Stimulated activated CD8-positive, alpha-beta memory T cell treated with anti-CD3 and anti-CD28 coated beads, Interleukin-4, amount 100 ng/mL, for 48 hours (primary cell): Measurements from ENCODE around the gene TK2.
A peak's percentile ranks its signal among the peaks of the same experiment; 100 is the strongest.
"Not testable (repeated sequence)": the region's sequence is repeated elsewhere in the genome, so short reads cannot be mapped to it uniquely, and the experiment has no call there.

Experiments
- DNase-seq: peaks from one replicate; pipeline ENCODE4 v3.0.0-alpha.2; 2020

The TK2 gene

DNA sequence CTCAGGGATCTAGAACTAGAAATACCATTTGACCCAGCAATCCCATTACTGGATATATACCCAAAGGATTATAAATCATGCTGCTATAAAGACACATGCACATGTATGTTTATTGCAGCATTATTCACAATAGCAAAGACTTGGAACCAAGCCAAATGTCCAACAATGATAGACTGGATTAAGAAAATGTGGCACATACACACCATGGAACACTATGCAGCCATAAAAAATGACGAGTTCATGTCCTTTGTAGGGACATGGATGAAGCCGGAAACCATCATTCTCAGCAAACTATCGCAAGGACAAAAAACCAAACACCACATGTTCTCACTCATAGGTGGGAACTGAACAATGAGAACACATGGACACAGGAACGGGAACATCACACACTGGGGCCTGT lies 48.4 kb downstream of the TK2 start:
- DNase-seq: not testable (repeated sequence)

DNA sequence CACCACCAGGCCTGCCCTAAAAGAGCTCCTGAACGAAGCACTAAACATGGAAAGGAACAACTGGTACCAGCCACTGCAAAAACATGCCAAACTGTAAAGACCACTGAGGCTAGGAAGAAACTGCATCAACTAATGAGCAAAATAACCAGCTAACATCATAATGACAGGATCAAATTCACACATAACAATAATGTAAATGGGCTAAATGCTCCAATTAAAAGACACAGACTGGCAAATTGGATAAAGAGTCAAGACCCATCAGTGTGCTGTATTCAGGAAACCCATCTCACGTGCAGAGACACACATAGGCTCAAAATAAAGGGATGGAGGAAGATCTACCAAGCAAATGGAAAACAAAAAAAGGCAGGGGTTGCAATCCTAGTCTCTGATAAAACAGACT lies 52.0 kb downstream of the TK2 start:
- DNase-seq: not testable (repeated sequence)

DNA sequence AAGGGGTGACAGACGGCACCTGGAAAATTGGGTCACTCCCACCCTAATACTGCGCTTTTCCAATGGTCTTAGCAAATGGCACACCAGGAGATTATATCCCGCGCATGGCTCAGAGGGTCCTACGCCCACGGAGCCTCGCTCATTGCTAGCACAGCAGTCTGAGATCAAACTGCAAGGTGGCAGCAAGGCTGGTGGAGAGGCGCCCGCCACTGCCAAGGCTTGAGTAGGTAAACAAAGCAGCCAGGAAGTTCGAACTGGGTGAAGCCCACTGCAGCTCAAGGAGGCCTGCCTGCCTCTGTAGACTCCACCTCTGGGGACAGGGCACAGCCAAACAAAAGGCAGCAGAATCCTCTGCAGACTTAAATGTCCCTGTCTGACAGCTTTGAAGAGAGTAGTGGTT lies 53.7 kb downstream of the TK2 start:
- DNase-seq: not testable (repeated sequence)

DNA sequence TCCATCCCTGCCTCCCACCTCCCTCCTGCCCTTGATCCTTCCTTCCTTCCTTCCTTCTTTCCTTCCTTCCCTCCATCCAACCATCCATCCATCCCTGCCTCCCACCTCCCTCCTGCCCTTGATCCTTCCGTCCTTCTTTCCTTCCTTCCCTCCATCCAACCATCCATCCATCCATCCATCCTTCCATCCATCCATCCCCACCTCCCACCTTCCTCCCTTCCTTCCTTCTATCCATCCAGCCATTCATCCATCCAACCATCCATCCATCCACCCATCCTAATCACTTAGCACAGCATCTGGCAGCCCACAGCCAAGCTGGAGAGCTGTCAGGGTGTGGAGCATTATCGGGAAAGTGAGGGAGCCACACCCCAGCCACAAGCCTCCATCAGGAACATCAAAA lies 54.5 kb downstream of the TK2 start:
- no peak for DNase-seq

DNA sequence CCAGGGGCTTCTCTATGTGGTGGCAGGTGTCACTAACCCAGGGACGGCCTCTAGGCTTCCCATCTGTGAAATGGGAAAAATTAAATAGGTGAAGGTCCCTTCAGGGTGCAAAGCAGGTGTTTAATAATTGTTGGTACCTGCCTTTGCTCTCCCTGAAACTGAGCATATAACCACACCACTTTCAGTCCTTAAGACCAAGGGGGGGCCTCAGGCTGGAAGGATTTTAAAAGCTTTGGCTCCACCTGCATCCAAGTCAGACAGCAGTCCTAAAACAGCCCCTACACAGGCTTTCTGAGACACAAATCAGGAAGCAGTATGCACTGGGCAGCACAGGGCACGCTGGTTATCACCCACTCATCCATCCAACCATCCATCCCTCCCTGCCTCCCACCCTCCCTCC lies 55.0 kb downstream of the TK2 start:
- DNase-seq: no peak

DNA sequence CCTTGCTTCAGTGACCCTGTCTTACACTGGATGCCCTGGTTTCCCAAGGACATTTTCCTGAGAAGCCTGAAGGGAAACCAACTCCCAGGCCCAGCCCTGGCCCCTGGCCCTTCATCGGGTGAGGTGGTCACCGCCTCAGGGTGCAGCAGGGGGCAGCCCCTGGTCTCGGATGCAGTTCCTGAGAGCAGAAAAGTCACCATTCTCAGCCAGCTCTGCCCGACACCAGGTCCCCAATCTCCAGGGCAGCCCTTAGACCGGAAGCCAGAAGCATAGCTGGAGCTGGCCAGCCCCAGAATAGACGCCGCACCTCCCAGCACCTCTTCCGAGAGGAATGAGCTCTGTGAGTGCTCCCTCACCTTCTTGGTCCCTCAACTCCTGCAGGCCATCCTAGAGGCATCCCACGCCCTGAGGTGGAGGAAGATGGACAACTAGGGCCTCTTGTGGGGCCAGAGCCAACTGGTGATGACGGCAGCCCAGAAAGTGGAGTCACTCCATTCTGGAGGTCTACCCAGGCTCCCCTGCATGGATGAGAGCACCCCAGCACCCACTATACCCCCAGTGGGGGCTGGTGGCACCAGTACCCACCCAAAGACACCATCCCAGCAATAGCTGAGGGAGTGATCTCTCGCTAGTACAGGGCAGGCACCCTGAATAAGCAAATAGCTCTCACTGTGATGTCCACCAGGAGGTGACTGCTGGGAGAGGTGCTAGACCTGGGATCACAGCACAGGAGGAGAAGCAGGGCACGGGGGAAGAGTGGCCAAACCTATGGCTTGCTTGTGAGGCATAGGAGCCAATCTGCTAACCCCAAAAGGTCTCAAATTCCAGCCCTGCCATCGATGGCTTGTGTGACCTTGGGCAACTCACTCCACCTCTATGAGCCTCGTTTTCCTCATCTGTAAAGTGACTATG lies 56.2 kb downstream of the TK2 start:
- peak; percentile 18 for DNase-seq

DNA sequence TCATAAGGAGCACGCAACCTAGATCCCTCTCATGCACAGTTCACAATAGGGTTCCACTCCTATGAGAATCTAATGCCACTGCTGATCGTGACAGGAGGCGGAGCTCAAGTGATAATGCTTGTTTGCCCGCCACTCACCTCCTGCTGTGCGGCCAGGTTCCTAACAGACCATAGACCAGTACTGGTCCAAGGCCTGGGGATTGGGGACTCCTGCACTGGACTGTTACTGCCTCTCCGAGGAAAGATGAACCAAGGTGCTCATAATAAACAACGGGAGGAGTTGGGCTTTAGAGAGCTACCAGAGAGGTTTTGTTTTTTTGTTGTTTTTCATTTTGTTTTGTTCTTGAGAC lies 58.2 kb downstream of the TK2 start:
- DNase-seq: peak; percentile 21

DNA sequence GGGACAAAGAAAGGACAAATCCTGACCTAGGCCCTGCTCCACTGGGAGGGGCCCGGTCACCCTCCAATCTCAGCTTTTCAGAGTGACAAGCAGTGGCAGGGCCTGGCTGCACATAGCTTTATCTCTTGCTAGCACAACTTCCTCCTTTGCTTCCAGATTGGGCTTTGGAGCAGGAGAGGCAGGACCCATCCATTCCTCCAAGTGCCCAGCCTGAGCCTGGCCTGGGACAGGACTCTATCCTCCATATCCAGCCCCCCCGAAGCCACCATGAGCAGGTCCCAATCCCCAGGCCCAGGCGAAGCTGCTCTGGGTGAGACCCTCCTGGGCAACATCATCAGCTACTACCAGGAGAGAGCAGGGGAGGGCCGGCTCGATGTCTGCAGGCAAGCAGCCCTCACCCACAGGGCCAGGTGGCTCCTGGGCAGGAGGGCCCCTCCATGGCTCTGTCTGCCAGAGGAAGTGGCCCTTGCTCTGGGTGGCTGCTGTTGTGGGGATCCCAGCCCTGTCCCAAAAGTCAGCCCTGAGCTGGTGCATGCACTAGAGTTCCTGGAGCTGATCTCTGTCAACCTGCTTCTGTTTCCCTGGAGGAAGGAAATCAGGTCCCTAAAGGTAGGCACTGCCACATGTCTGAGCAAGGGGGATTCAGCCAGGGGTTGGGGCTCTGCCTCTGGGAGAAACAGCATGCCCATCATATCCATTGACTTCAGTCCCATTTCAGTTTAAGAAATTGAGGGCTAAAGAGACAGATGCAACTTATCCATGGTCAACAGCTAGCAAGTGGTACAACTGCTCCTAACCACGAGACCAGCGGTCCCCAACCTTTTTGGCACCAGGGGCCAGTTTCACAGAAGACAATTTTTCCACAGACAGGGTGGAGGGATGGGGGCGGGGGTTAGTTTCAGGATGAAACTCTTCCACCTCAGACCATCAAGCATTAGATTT lies 58.9 kb downstream of the TK2 start:
- peak; percentile 17 for DNase-seq

DNA sequence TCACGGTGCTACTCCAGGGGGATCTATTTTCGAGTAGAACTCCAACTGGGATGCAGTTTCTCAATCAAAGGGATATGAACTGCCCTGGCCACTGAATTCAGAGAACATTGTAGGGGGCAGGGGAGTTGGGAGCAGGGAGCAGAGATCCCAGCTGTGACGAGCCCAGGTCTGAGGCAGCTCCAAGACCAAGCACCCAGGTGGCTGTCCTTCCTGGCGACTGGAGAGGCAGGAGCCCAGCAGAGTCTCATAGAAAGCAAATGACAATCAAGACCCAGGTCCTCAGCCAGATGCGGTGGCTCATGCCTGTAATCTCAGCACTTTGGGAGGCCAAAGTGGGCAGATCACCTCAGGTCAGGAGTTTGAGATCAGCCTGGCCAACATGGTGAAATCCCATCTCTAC lies 60.1 kb downstream of the TK2 start:
- no peak for DNase-seq

DNA sequence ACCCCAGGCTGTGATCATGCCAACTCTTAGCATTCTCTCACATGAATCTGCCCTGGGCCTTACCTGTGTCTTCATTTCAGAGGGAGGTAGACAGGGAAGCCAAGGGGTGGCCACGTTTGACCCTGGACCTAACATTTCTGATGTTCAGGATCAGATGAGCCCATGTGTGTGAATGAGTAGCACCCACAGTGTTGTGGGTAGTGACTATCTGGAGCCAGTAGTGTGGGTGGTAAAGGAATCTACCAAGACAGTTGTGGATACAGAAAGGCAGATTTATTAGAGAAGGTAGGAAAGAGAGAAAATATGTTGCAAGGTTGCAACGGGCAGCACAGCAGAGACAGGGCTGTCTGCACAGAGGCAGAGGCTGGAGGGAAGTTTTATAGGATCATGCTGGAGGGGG lies 60.5 kb downstream of the TK2 start:
- DNase-seq: no peak

DNA sequence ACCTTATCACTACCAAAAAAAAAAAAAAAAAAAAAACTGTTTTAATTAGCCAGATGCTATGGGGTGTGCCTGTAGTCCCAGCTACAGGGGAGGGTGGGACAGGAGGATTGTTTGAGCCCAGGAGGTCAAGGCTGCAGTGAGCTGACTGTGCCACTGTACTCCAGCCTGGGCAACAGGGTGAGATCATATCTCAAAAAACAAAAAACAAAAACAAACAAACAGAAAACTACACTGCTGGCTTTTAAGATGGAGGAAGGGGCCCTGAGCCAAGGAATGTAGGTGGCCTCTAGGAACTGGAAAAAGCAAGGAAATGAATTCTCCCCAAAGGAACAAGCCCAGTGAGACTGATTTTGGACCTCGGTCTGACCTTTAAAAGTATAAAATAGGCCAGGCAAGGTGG lies 61.4 kb downstream of the TK2 start:
- no peak for DNase-seq

DNA sequence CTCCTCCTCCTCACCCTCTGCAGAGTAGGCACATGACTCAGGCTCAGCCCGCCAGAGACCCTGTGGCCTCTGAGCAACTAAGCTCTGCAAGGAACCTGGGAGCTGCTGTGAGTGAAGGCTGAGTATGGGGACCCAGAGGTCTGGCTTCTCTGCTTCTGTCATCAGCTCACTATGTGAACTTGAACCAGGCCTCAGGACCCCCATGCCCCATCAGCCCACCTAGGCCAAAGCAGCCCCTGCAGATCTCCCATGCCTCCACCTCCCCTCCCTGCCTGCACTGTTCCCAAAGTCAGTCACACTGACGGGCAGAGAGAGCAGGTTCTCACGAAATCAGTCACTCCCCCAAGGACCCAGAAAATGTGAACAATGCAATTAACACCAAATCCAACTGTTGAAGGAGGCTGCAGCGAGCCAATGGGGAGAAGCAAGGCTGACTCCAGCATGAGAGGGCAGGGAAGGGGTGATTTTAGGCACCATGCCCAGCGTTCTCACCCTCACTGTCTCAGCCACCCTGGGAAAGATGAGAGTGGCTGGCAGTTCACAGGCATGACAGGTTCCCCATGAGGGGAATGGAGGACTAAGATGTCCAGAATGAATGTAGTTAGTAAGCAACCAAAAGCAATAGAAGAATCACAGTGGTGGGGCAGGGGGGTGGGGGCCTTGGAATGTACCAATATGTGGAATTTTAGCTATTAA lies 62.2 kb downstream of the TK2 start:
- DNase-seq: no peak

DNA sequence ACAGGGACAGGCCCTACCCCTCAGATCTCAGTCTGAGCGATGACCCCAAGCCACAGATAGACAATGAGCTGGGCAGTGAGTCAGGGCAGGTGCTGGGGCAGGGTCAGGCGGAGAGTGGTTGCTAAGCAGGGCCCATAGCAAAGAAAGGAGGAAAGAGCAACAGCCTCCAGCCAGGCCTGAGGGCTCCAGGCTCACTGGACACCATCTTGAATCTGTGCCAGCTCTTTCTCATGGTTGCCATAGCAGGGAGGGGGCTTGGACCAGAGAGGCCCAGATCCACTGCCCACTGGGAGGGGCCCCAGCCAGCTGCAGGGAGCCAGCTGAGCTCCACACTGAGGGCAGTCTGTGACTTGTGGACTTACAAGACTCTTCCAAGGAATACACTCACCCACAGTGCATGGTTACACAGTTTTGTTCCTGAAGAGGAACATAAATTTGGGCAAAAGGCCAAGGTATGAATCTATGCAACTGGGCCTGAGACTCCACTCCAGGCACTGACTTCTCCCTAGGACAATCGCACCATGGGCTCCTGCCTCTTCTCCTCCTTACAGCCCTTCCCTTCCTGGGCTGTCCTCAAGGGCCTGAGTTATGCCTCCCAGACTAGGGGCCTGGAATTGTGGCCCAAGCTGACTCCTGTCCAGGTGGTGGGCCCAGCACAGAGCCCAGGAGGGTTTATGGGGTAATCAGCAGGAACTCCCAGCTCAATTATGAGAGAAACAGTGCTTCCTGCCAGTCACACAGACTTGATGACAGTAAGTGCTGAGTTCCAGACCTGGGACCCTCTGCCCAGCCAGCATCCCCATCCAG lies 62.9 kb downstream of the TK2 start:
- no peak for DNase-seq

DNA sequence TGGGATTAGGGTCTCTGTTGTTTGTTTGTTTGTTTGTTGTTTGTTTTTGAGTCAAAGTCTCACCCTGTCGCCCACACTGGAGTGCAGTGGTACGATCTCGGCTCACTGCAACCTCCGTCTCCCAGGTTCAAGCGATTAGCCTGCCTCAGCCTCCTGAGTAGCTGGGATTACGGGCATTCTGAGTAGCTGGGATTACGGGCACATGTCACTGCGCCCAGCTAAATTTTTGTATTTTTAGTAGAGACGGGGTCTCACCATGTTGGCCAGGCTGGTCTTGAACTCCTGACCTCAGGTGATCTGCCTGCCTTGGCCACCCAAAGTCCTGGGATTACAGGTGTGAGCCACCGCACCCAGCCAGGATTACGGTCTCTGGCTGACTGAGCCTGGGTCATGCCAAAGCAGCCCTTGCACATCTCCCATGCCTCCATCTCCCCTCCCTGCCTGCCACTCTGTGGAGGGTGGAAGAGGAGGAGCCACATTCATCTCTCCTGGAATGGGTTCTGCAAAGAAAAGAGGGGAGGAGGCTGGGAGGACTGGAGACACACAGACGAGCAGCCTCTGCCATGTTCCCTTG lies 63.6 kb downstream of the TK2 start:
- no peak for DNase-seq

DNA sequence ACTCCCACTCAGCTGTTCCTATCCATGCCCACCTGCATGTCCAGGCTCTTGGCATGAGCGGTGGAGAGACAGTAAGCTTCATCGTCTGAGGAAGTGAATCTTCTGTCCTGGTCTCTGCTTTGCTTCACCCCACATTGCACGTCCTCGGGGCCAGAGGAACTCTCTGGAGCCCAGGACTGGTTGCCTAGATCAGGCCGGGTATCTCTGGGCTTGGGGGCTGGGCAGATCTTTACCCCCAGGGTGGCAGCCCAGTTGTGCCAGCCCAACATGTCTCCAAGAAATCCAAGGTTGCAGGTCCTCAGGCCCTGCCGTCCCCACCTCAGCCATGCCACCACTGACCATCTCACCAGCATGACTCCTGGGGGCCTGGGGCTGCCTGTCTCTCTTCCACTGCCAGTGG lies 64.5 kb downstream of the TK2 start:
- DNase-seq: no peak

DNA sequence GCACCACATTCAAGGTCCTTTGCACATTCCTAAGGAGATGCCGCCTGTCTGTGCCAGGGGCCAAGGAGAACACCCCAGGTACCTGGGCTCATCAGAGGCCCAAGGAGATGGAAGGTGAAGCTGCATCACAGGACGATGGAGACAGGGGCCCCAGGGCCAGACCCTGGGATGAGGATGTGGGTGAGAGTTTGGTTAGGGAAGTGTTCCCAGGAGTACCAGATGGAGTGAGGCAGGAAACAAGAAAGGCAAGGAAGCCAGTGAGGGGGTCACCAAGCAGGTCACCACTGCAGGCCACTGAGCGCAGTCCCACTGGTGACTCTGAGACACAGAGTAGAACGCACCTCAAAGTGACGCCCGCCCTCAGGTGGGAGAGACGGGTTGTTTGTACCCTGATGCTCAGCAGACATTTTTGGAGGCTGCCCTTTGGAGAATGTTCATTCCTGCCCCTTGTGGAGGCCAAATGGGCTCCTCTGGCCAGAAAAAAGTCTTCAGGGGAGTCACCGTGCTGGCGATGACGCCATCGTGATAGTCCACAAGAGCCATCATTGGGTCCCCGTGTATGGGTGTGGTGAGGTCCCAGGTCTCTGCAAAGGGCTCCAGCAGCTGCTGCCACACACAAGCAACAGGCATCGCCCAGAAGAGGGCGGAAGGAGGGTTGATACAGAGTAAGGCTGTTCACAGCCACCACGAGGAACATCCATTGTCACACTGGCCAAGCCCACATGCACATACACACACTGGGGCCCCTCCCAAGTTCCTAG lies 65.3 kb downstream of the TK2 start:
- DNase-seq: no peak

DNA sequence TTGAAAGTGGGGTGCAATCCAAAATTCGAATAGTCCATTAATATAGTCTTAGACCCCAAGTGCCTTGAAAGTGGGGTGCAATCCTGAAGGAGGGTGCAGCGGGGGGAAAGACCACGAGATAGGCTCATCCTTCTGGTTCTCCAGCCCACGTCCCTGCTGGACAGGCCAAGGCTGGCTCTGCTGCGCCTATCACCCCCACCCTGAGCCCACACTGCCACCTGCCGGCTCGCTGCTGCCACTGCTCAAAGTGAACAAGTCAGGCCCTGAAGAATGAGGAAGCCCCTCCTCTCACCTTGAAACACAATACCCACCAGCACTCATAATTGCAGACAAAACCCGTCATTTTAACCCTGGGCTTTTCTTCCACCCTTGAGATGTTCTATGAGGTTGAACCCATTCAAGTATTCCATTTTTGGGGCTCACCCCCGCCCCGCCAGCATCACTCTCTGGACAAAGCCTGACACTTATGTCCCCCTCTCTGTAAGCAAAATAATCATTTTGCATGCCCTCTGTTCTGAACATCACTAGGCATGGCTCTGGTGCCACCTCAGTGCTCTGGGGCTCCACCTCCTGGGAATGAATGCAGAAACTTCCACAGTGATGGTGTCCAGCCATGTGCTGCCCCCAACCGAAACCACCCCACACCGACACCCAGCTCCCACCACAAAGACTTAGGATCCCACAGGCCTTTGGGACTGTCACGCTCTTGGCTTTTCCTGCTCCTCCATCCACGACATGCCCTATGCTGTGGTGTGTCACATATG lies 66.1 kb downstream of the TK2 start:
- peak; percentile 87 for DNase-seq

DNA sequence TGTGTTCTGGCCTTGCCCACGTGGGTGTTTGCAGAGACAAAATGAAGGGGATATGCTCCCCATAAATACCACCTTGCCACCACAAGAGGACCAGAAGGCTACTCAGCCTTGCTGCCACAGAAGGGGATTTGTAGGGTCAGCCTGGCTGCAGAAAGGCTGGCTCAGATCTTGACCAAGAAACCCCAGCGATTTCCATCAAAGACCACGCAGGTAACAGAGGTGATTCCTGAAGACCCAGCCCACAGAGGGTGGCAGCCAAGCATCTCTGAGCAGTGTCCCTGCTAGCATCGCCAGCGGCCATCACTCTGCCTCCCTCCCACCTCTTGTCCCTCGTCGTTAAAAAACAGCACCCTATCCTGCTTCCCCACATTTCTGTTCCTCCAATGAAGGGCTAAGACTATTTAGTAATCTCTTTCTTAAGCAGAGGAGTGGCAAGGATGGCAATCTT lies 68.0 kb downstream of the TK2 start:
- DNase-seq: peak; percentile 20

DNA sequence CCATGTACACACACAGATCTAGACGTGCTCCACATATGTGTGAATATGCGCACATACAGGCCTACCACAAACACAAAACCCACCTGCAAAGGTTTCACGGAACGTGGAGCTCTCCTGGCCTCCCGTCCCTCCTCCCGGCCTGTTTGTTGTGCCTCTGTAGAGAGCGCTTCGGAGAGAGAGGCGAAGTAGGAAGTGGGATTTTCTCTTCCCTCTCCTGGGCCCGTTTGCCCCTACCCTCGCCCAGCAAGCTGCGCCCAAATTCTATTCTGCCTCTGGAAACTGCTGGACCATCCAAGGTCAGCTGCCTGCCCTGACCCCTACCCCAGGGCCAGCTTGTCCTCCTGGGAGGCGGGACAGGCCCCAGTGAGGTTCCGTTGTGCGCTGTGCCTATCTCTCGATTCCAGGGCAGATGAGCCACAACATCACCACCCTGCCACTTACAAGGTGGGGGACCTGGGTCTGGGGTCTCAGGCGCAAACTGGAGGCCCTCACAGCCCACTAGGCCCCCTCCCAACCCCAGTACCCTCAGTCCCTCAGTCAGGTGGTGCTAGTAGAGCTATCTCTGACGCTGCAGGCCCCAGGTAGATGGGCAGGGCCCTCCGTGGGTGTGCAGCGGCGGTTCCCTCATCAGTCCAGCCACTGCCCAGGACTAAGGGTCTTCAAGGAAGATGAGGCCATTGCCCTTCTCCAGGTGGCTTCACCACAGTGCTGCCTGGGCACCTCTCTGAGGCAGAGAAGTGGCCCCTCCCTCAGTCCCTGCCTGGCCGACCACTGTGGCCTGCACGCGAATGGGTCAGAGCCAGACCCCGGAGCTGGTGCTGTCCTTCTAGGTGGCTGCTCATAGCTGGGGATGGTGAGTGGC lies 68.6 kb downstream of the TK2 start:
- peak; percentile 20 for DNase-seq
